ENCODE data around the gene TTC22. TPM values are rescaled to one million over a fixed set of nuclear protein-coding genes. Genes with fewer than 3 reads are reported as not detected.

The TTC22 gene
- total RNA-seq, 1 experiment from 2014 or later = 0.63 TPM

- Mint-ChIP-seq H3K9me3 (no peaks in the 10 kb centered on the region), H3K27ac (no peak overlapping the region), H3K4me3 (no peak overlapping the region), H3K36me3 (peaks cover 37% of the 10 kb centered on the region), H3K4me1 (no peaks in the 10 kb centered on the region), H3K27me3 (ENCODE audit: low read depth) (no peaks in the 10 kb centered on the region)
- ATAC-seq (no peak; the same call in 1 of the 2 replicates), DNase-seq (ENCODE audit: low spot score) (no peak)
- POLR2A ChIA-PET = interaction anchor here (0.6 kb wide), 1 partner anchor 31 kb away, joined by 3 read pairs; no protein-coding TSS in a partner anchor
- TF ChIP-seq HMGXB4 (CRISPR knock-in tag; IDR thresholded peaks at IDR 0.05) = no peak
- no peak for TF ChIP-seq E2F5 (CRISPR knock-in tag; IDR thresholded peaks at IDR 0.05)
- no peak for TF ChIP-seq SP1 (CRISPR knock-in tag; conservative IDR thresholded peaks at IDR 0.05)
- TF ChIP-seq MLX (CRISPR knock-in tag; IDR thresholded peaks at IDR 0.05) = no peak
- no peak for TF ChIP-seq NR1H2 (CRISPR knock-in tag; IDR thresholded peaks at IDR 0.05)
- CTCF ChIA-PET = interaction anchor here (1.2 kb wide), 1 partner anchor 29 kb away, joined by 3 read pairs; no protein-coding TSS in a partner anchor
Observed at GRCh38 chr1:54846716-54847284, 45.7 kb upstream of the TTC22 start.

- H3K27me3 Mint-ChIP-seq (ENCODE audit: low read depth) = no peaks in the 10 kb centered on the region
- TF ChIP-seq KAT7 (CRISPR knock-in tag; IDR thresholded peaks at IDR 0.05; ENCODE audit: borderline replicate concordance) = no peak
- no peak for TF ChIP-seq TEAD1 (CRISPR knock-in tag; IDR thresholded peaks at IDR 0.05)
- no peak for TF ChIP-seq PREB (CRISPR knock-in tag; IDR thresholded peaks at IDR 0.05; ENCODE audit: borderline replicate concordance)
- TF ChIP-seq MYBL2 (CRISPR knock-in tag; IDR thresholded peaks at IDR 0.05) = no peak
- TF ChIP-seq CREM (CRISPR knock-in tag; IDR thresholded peaks at IDR 0.05) = no peak
- POLR2A ChIA-PET = interaction anchor here (0.6 kb wide), 1 partner anchor 31 kb away, joined by 3 read pairs; no protein-coding TSS in a partner anchor
- peaks cover 32% of the 10 kb centered on the region for H3K36me3 Mint-ChIP-seq
- CTCF ChIA-PET = interaction anchor here (1.2 kb wide), 1 partner anchor 29 kb away, joined by 3 read pairs; no protein-coding TSS in a partner anchor
- H3K27ac Mint-ChIP-seq = no peak overlapping the region
- no peak overlapping the region for H3K4me3 Mint-ChIP-seq
- no peak for DNase-seq (ENCODE audit: low spot score)
- H3K9me3 Mint-ChIP-seq = no peaks in the 10 kb centered on the region
- no peak for ATAC-seq
- no peaks in the 10 kb centered on the region for H3K4me1 Mint-ChIP-seq
Observed at GRCh38 chr1:54846301-54846700, 45.2 kb upstream of the TTC22 start.

- ATAC-seq (no peak), DNase-seq (ENCODE audit: low spot score) (no peak)
- no peaks in the 10 kb centered on the region; the same call in 1 of the 2 replicates for H3K27me3 Mint-ChIP-seq (ENCODE audit: low read depth)
- no peak overlapping the region for H3K4me3 Mint-ChIP-seq
- H3K36me3 Mint-ChIP-seq = peaks cover 26% of the 10 kb centered on the region
- ChIA-PET POLR2A (no interaction called here), CTCF (interaction anchor here (1.2 kb wide), 1 partner anchor 28 kb away, joined by 3 read pairs; no protein-coding TSS in a partner anchor)
- no peak overlapping the region for H3K27ac Mint-ChIP-seq
- no peaks in the 10 kb centered on the region for H3K9me3 Mint-ChIP-seq
- no peaks in the 10 kb centered on the region for H3K4me1 Mint-ChIP-seq
- TF ChIP-seq ZNF416 (CRISPR knock-in tag; IDR thresholded peaks at IDR 0.05) (no peak), MXD4 (CRISPR knock-in tag; IDR thresholded peaks at IDR 0.05; ENCODE audit: borderline replicate concordance) (no peak), ZNF317 (CRISPR knock-in tag; IDR thresholded peaks at IDR 0.05; ENCODE audit: borderline replicate concordance, low read depth) (no peak), ATF6 (CRISPR knock-in tag; IDR thresholded peaks at IDR 0.05) (no peak), MLX (CRISPR knock-in tag; IDR thresholded peaks at IDR 0.05) (no peak), NR3C1 (CRISPR knock-in tag; conservative IDR thresholded peaks at IDR 0.05; ENCODE audit: low read depth) (no peak), ZNF532 (CRISPR knock-in tag; IDR thresholded peaks at IDR 0.05; ENCODE audit: borderline replicate concordance) (no peak), CREB1 (CRISPR knock-in tag; IDR thresholded peaks at IDR 0.05) (no peak)
Observed at GRCh38 chr1:54845772-54846171, 44.6 kb upstream of the TTC22 start.
